Right lobe of liver (tissue), 4 donors: ENCODE measurements around the gene DHRSX.

Experiments
- POLR2A ChIP-seq: fragments of 450-650 bp; IDR thresholded peaks from one replicate; pipeline ENCODE4 v1.6.1; 2017; ENCODE audit warnings: antibody characterized with exemption, mild to moderate bottlenecking
- TF ChIP-seq, protein P1 (sequence below), 4 donors: fragments of 200-600 bp in 3 of 4; fragments of 450-650 bp in 1 of 4; IDR thresholded peaks; one replicate each; pipeline versions ENCODE4 v1.5.1 to v1.8.0; 2016 to 2022; ENCODE audit warnings: antibody characterized with exemption in 4 of 4, mild to moderate bottlenecking in 2 of 4
- donor health status: DM: no; HTN: no; CAD: no.
- donor health status: DM: no; HTN: no; CAD: no.
- donor health status: DM: no; HTN: yes; CAD: no.

DNA sequence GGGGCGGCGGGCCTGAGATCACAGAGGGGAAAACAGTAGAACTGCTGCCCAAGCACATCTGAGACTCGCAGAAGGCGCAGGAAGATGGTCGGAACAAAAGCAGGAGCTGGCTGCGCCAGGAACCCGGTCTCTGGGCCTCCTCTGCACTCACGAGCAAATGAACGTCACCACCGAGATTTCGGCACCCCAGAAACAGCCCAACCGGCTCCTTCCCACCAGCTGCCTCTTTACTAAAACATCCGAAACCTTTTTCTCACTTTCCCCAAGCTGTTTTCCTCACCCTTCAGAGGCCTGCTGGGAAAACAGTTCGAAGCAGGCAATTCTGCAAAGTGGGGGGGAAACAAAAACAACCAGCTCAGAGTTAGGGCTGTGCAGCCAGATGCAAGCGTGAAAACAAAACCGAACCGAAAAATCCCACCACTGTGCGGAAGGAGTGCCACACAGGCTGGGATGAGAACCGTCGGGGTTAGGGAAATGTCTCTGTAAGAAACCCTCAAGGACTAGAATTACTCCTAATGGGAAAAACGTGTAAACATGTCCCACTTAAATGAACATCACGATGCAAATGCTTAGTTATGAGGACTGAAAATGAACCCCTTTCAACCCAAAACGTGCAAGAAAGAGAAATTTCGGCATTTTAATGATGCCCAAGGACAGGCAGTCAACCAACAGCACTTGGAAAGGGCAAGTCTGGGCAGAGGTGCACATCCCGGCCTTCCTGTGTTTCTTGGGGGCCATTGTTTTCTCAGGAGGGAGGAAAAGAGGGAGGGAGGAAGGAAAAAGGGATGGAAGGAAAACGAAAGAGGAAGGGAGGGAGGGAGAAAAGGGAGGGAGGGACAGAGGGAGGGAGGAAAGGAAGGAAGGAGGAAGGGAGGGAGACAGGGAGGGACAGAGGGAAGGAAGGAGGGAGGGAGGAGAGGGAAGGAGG, 15.8 kb downstream of the DHRSX start:
- no peak for TF ChIP-seq POLR2A
- TF ChIP-seq, protein P1, sequence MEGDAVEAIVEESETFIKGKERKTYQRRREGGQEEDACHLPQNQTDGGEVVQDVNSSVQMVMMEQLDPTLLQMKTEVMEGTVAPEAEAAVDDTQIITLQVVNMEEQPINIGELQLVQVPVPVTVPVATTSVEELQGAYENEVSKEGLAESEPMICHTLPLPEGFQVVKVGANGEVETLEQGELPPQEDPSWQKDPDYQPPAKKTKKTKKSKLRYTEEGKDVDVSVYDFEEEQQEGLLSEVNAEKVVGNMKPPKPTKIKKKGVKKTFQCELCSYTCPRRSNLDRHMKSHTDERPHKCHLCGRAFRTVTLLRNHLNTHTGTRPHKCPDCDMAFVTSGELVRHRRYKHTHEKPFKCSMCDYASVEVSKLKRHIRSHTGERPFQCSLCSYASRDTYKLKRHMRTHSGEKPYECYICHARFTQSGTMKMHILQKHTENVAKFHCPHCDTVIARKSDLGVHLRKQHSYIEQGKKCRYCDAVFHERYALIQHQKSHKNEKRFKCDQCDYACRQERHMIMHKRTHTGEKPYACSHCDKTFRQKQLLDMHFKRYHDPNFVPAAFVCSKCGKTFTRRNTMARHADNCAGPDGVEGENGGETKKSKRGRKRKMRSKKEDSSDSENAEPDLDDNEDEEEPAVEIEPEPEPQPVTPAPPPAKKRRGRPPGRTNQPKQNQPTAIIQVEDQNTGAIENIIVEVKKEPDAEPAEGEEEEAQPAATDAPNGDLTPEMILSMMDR (IDR thresholded peaks at IDR 0.05) = no peak
